HCT116 (cell line): ENCODE results near the gene RRM1. TPM values are rescaled to one million over a fixed set of nuclear protein-coding genes. Genes with fewer than 3 reads are reported as not detected.

Source experiments
- ATAC-seq: fragments of 200-7000 bp; cut with Tn5 transposase; 2 replicates; pipeline ENCODE4 v1.9.1; 2020; ENCODE audit warnings: mild to moderate bottlenecking, moderate library complexity
- BruUV-seq: library from RNA; stranded (reverse); fragments of 400-500 nt; replicated peaks from 2 replicates; lab custom pipeline; 2021; lab: Mats Ljungman, UMichigan
- CTCF ChIA-PET: fragments of 300-600 bp; sonication (Branson Sonifier 250); formaldehyde crosslinking; loops from one replicate; lab custom pipeline; 2021; ENCODE audit warnings: antibody characterized with exemption; lab: Charles Lee
- POLR2A ChIA-PET: fragments of 300-600, 350-600 bp; sonication (Branson Sonifier 250); formaldehyde crosslinking; loops from one replicate; lab custom pipeline; 2021; ENCODE audit warnings: antibody characterized with exemption; lab: Charles Lee
- RAD21 ChIA-PET, 2 experiments: fragments of 300-600 bp; sonication (Branson Sonifier 250); formaldehyde crosslinking; loops; one replicate each; lab custom pipeline; 2023; ENCODE audit warnings: low total read pairs in 2 of 2; ENCODE audit not compliant: uncharacterized antibody in 2 of 2, unreplicated experiment in 2 of 2, low non-redundant PET in 1 of 2; lab: Charles Lee
- DNase-seq: peaks from one replicate; pipeline ENCODE4 v3.0.0-alpha.2; 2010; ENCODE audit warnings: low read depth, low spot score
- H2AFZ ChIP-seq: fragments of 200-600 bp; shearing (Covaris generic), sonication (generic); 2 replicates; pipeline ENCODE4 v1.6.1; 2017; ENCODE audit warnings: low read depth, mixed run types, mixed read lengths, antibody characterized with exemption, low read length; ENCODE audit not compliant: poor library complexity, severe bottlenecking
- H3K27ac ChIP-seq: 2 replicates; pipeline ENCODE4 v1.5.1; 2012; ENCODE audit warnings: low read depth, low read length
- H3K27me3 ChIP-seq: fragments of 200-600 bp; sonication (generic); 2 replicates; pipeline ENCODE4 v1.6.1; 2016; ENCODE audit warnings: mixed run types, low read length, mixed read lengths; ENCODE audit not compliant: insufficient read depth
- H3K36me3 ChIP-seq, 2 experiments: fragments of 200-500 bp in 1 of 2; fragments of 200-600 bp in 1 of 2; sonication (Bioruptor generic) in 1 of 2; sonication (generic) in 1 of 2; 2 replicates each; pipeline versions ENCODE4 v1.5.1 to v1.6.1; 2014 to 2016; ENCODE audit warnings: low read length in 2 of 2, inconsistent platforms in 1 of 2, mixed read lengths in 1 of 2, mixed run types in 1 of 2; ENCODE audit not compliant: insufficient read depth in 2 of 2, control insufficient read depth in 1 of 2
- H3K4me1 ChIP-seq, 2 experiments: fragments of 200-600 bp in 1 of 2; sonication (generic) in 1 of 2; 2 replicates each; pipeline versions ENCODE4 v1.5.1 to v1.6.1; 2012 to 2017; ENCODE audit warnings: low read length in 2 of 2, inconsistent platforms in 1 of 2, mild to moderate bottlenecking in 1 of 2, mixed read lengths in 1 of 2, mixed run types in 1 of 2, moderate library complexity in 1 of 2; ENCODE audit not compliant: insufficient read depth in 2 of 2, control insufficient read depth in 1 of 2
- H3K4me2 ChIP-seq: fragments of 200-600 bp; sonication (generic); 2 replicates; pipeline ENCODE4 v1.6.1; 2017; ENCODE audit warnings: mixed run types, low read length, mixed read lengths
- H3K4me3 ChIP-seq, 2 experiments: fragments of 200-600 bp in 1 of 2; sonication (generic) in 1 of 2; replicated peaks in 1 of 2; 2 replicates each; pipeline ENCODE4 v1.5.1; 2011 to 2016; ENCODE audit warnings: low read length in 2 of 2, control low read depth in 1 of 2, low read depth in 1 of 2, mild to moderate bottlenecking in 1 of 2, mixed read lengths in 1 of 2, mixed run types in 1 of 2
- H3K79me2 ChIP-seq: fragments of 200-600 bp; sonication (generic); 2 replicates; pipeline ENCODE4 v1.6.1; 2017; ENCODE audit warnings: mild to moderate bottlenecking, mixed run types, low read length, moderate library complexity, mixed read lengths; ENCODE audit not compliant: insufficient read depth
- H3K9ac ChIP-seq: fragments of 200-600 bp; sonication (generic); 2 replicates; pipeline ENCODE4 v1.6.1; 2016; ENCODE audit warnings: low read length, mixed read lengths
- H3K9me2 ChIP-seq: fragments of 200-600 bp; sonication (generic), shearing (Covaris generic); 2 replicates; pipeline ENCODE4 v1.6.1; 2017; ENCODE audit warnings: mixed run types, mild to moderate bottlenecking, moderate library complexity; ENCODE audit not compliant: insufficient read depth
- H3K9me3 ChIP-seq, 2 experiments: fragments of 200-500 bp in 1 of 2; fragments of 200-600 bp in 1 of 2; sonication (Bioruptor generic) in 1 of 2; sonication (generic) in 1 of 2; 2 replicates each; pipeline ENCODE4 v1.6.1; 2014 to 2017; ENCODE audit warnings: low read length in 2 of 2, mixed read lengths in 2 of 2, inconsistent platforms in 1 of 2, low read depth in 1 of 2, mild to moderate bottlenecking in 1 of 2, mixed run types in 1 of 2, moderate library complexity in 1 of 2; ENCODE audit not compliant: control insufficient read depth in 1 of 2, insufficient read depth in 1 of 2
- H4K20me1 ChIP-seq: fragments of 200-600 bp; sonication (generic), shearing (Covaris generic); 2 replicates; pipeline ENCODE4 v1.6.1; 2017; ENCODE audit warnings: mixed run types, mild to moderate bottlenecking, moderate library complexity; ENCODE audit not compliant: insufficient read depth
- CEBPB ChIP-seq: IDR thresholded peaks from 2 replicates; pipeline ENCODE4 v1.6.1; 2012; ENCODE audit warnings: low read depth
- EGR1 ChIP-seq: IDR thresholded peaks from 2 replicates; pipeline ENCODE4 v1.6.1; 2012; ENCODE audit warnings: low read depth
- ELF1 ChIP-seq: IDR thresholded peaks from 2 replicates; pipeline ENCODE4 v1.6.1; 2012; ENCODE audit warnings: low read depth, borderline replicate concordance
- EZH2 ChIP-seq: fragments of 200-600 bp; sonication (generic); IDR thresholded peaks from 2 replicates; pipeline ENCODE4 v1.6.1; 2017; ENCODE audit warnings: antibody characterized with exemption, mixed run types
- JUND ChIP-seq: IDR thresholded peaks from 2 replicates; pipeline ENCODE4 v1.6.1; 2012
- POLR2A ChIP-seq: IDR thresholded peaks from 2 replicates; pipeline ENCODE4 v1.7.0; 2011; ENCODE audit warnings: borderline replicate concordance; ENCODE audit not compliant: insufficient read depth, insufficient read length; ENCODE audit errors: extremely low read depth
- POLR2AphosphoS5 ChIP-seq: IDR thresholded peaks from 2 replicates; pipeline ENCODE4 v1.6.1; 2011; ENCODE audit warnings: mild to moderate bottlenecking, low read depth, low read length, moderate library complexity
- REST ChIP-seq: IDR thresholded peaks from 2 replicates; pipeline ENCODE4 v1.6.1; 2012; ENCODE audit warnings: low read depth
- SRF ChIP-seq: IDR thresholded peaks from 2 replicates; pipeline ENCODE4 v1.6.1; 2012; ENCODE audit warnings: low read depth
- TCF7L2 ChIP-seq: IDR thresholded peaks from 2 replicates; pipeline ENCODE4 v1.7.0; 2011; ENCODE audit warnings: borderline replicate concordance, inconsistent platforms; ENCODE audit not compliant: insufficient read depth, insufficient read length; ENCODE audit errors: extremely low read depth
- YY1 ChIP-seq: IDR thresholded peaks from 2 replicates; pipeline ENCODE4 v1.6.1; 2011; ENCODE audit warnings: low read length, low read depth, moderate library complexity, mild to moderate bottlenecking; ENCODE audit not compliant: insufficient replicate concordance; ENCODE audit errors: extremely low read depth
- intact Hi-C: fragments of 100-400 bp; cut with micrococcal nuclease; formaldehyde crosslinking; loops from 2 replicates; pipeline ENCODE4 v1.10.0; 2022
- total RNA-seq: library from RNA; stranded (reverse); gene quantifications from one replicate; pipeline ENCODE4 v1.2.1, GENCODE V29; 2021; ENCODE audit not compliant: unreplicated experiment

RRM1 gene
- total RNA-seq, 1 experiment from 2014 or later = 134 TPM

- Histone ChIP-seq H3K4me3 (no peak overlapping the region), H3K36me3 (no peaks in the 10 kb centered on the region), H3K27ac (no peak overlapping the region), H3K9me2 (no peaks in the 10 kb centered on the region), H4K20me1 (no peaks in the 10 kb centered on the region), H3K27me3 (no peaks in the 10 kb centered on the region), H3K4me2 (no peak overlapping the region), H3K9me3 (no peaks in the 10 kb centered on the region), H3K79me2 (no peaks in the 10 kb centered on the region), H3K9ac (no peak overlapping the region), H2AFZ (no peak overlapping the region), H3K4me1 (no peaks in the 10 kb centered on the region)
- ChIA-PET POLR2A (no interaction called here), CTCF (interaction anchor here (2.6 kb wide), 1 partner anchor 10 kb away, joined by 11 read pairs; no protein-coding TSS in a partner anchor), RAD21 (no interaction called here)
- intact Hi-C loops = no loop called here
- no TSS peak for BruUV-seq
- TF ChIP-seq JUND (no peak), TCF7L2 (no peak), EZH2 (no peak), EGR1 (no peak), POLR2AphosphoS5 (no peak), REST (no peak), YY1 (no peak), ELF1 (no peak), POLR2A (no peak), SRF (no peak), CEBPB (no peak)
- ATAC-seq (no peak), DNase-seq (no peak)
These were observed 11.4 kb upstream of the RRM1 start for GRCh38 chr11:4083198-4083597.
